ENCODE results near the gene PTPRR. TPM values are rescaled to one million over a fixed set of nuclear protein-coding genes. Genes with fewer than 3 reads are reported as not detected.

The PTPRR gene
- total and polyA plus RNA-seq, 2 of the 4 experiments (the other 2 are of a cell fraction) = 0.18 to 0.21 TPM

GRCh38 chr12:70845268-70845667 is 75.3 kb downstream of the PTPRR start:
- H3K4me3 ChIP-seq (ENCODE audit: insufficient read depth, low read depth, low read length) = no peak overlapping the region
- dilution Hi-C loops (cut with HindIII; ENCODE audit: low sequenced_read_pairs, unreplicated experiment) (no loop called here), intact Hi-C loops (cut with micrococcal nuclease) (loop anchor here (5.0 kb wide), 1 partner anchor 1927 kb away; no protein-coding TSS in a partner anchor), in situ Hi-C loops (cut with MboI; ENCODE audit: low sequenced_read_pairs) (no loop called here)
- no peaks in the 10 kb centered on the region for H3K4me1 ChIP-seq (ENCODE audit: control insufficient read depth, insufficient read depth, low read length)
- H3K4me2 ChIP-seq (ENCODE audit: low read depth, low read length) = no peak overlapping the region
- H3K56ac ChIP-seq (ENCODE audit: extremely low read depth, insufficient read depth, low read length) = no peak overlapping the region
- no peak overlapping the region for H4K8ac ChIP-seq (ENCODE audit: low read depth in 2 of 2, low read length in 2 of 2)
- H2AK5ac ChIP-seq (ENCODE audit: low read depth, low read length) = no peak overlapping the region
- H2BK120ac ChIP-seq (ENCODE audit: low read depth, low read length) = no peak overlapping the region
- no CpG with 5 or more reads among the region's 3 CpGs for WGBS, 2 experiments (ENCODE audit: extremely low coverage in 2 of 2, insufficient read length in 1 of 2)
- H2BK5ac ChIP-seq (ENCODE audit: low read depth, low read length, poor library complexity, severe bottlenecking) = no peak overlapping the region
- H3K9me3 ChIP-seq (ENCODE audit: control insufficient read depth, insufficient read depth, low read length) = no peaks in the 10 kb centered on the region
- H3K4ac ChIP-seq (ENCODE audit: low read depth, low read length) = no peak overlapping the region
- H2AFZ ChIP-seq (replicated peaks; ENCODE audit: low read length, poor library complexity) = no peak overlapping the region
- H2BK20ac ChIP-seq (ENCODE audit: low read depth, low read length) = no peak overlapping the region
- ATAC-seq (ENCODE audit: low read depth) (no peak), DNase-seq (no peak)
- no peak overlapping the region for H3K18ac ChIP-seq (ENCODE audit: low read depth, low read length)
- H3K9ac ChIP-seq (ENCODE audit: low read depth, low read length) = no peak overlapping the region
- H3K79me1 ChIP-seq (ENCODE audit: low read depth in 1 of 2, low read length in 2 of 2) = no peaks in the 10 kb centered on the region
- POLR2A ChIA-PET (ENCODE audit: unreplicated experiment) = no interaction called here
- H3K27me3 ChIP-seq (ENCODE audit: control insufficient read depth, insufficient read depth, low read length) = no peaks in the 10 kb centered on the region
- H3K23ac ChIP-seq (ENCODE audit: low read depth, low read length) = no peak overlapping the region
- no peaks in the 10 kb centered on the region for H3K36me3 ChIP-seq (ENCODE audit: control insufficient read depth, insufficient read depth, low read length)
- CTCF ChIA-PET = no interaction called here
- H2BK15ac ChIP-seq (ENCODE audit: low read depth, low read length) = no peak overlapping the region
- H4K5ac ChIP-seq (ENCODE audit: low read depth, low read length) = no peak overlapping the region
- H4K91ac ChIP-seq (ENCODE audit: insufficient read depth, low read depth, low read length) = no peak overlapping the region
- H2AK9ac ChIP-seq (replicated peaks; ENCODE audit: low read depth, low read length, poor library complexity) = no peak overlapping the region
- TF ChIP-seq RAD21 (IDR thresholded peaks at IDR 0.05; ENCODE audit: low read length) (no peak), USF2 (IDR thresholded peaks at IDR 0.05; ENCODE audit: low read depth, low read length) (no peak), MXI1 (IDR thresholded peaks at IDR 0.05; ENCODE audit: borderline replicate concordance, low read depth, low read length) (no peak), NFE2L2 (IDR thresholded peaks at IDR 0.05; ENCODE audit: low read depth, low read length) (no peak), SMC3 (IDR thresholded peaks at IDR 0.05; ENCODE audit: low read depth, low read length) (no peak)
- no TSS peak for BruUV-seq (replicated peaks)
- H3K27ac ChIP-seq (ENCODE audit: insufficient read depth, low read length) = no peak overlapping the region
- H3K14ac ChIP-seq (replicated peaks; ENCODE audit: low read depth, low read length) = no peak overlapping the region
- H3K9me1 ChIP-seq (ENCODE audit: insufficient read depth, low read length) = no peaks in the 10 kb centered on the region
- H4K20me1 ChIP-seq (ENCODE audit: insufficient read depth, low read length) = no peaks in the 10 kb centered on the region

Data from IMR-90 (cell line).